ENCODE data around the gene UBASH3A. TPM values are rescaled to one million over a fixed set of nuclear protein-coding genes. Genes with fewer than 3 reads are reported as not detected.

The UBASH3A gene
- total RNA-seq, 1 donor from 2014 or later, result 76.0 TPM

DNA sequence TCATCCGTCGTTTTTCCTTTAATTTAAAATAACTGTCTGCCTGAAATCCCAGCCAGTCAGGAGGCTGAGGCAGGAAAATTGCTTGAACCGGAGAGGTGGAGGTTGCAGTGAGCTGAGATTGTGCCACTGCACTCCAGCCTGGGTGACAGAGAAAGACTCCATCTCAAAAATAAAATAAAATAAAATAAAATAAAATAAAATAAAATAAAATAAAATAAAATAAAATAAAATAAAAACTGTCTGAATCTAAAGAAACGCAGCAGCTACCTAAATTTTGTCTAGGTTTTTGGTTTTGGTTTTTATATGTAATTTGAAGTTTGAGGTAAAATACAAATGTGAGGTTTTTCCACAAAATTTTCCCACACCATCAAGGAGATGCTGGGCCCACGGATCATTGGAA is 5.0 kb downstream of the UBASH3A start:
- intact Hi-C loops (cut with micrococcal nuclease), result loop anchor here (10.0 kb wide), 1 partner anchor 984 kb away; the partner anchor contains the start of gene MX1

DNA sequence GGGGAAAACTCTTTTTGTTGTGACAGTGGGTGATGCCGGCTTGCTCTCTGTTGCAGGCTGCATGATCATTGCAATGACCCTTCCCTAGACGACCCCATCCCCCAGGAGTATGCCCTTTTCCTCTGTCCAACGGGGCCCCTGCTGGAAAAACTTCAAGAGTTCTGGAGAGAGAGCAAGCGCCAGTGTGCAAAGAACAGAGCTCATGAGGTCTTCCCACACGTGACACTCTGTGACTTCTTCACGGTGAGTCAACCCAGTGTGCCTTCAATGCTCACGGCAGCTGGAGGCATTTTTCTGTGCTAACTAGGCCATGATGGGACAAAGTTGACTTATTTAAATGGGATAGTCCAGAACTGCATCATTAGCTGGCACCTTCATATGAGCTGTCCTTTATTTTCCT is 5.7 kb downstream of the UBASH3A start:
- intact Hi-C loops (cut with micrococcal nuclease), result loop anchor here (10.0 kb wide), 1 partner anchor 985 kb away; the partner anchor contains the start of gene MX1

DNA sequence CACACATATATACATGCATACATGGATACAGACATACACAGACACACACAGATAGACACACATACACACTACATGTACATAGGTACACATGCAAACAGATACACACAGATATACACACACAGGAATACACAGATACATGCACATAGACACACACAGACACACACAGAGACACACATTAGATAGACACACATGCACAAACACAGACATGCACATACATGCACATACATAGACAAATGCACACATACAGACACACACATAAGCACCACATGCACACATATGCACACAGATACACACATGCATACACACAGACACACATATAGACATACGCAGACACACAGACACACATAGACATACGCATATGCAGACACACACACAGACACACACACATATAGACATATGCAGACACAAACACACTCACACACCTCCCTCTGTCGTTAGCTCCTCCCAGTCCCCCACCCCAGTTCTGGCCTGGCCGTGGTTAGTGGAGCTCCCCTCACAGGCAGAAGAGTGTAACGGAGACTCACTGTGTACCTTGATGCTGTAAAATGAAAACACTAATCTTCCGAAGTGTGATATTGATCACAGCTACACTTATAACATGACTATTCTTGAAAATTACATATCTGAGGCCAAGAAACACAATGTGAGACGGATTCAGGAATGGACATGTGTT is 7.6 kb downstream of the UBASH3A start:
- intact Hi-C loops (cut with micrococcal nuclease), result no loop called here

DNA sequence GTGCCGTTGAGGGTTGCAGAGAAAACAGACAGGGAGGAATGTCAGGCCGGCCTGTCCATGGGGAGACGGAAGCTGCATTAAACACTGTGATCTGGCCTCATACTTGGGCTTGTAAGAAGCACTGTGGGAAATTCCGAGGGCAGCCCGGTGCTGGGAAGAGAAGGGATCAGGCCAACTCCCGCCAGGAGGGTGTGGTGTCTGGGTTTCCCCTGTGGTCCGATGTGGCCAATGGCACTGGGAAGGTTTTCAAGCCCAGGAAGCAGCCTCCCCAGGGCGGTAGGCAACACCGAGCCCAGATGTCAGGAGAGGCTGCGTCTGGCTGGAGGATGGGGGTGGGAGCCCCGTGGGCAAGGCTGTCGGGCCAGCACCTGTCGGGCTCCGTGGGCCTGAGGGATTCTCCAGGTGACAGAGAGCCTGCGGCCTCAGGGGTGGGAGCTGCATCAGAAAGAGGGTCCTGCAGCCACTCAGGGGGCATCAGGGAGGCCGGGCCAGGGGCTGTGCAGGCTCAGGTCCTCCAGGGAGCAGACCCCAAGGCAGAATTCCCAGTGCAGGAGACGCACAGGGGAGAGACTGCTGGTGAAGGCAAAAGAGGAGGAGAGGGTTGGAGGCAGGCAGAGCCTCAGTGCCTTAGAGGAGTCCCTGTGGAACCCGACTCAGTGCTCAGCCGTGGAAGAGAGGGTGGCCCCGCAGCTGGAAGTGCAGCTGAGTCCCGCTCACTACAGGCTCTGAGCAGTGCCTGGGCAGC is 8.4 kb downstream of the UBASH3A start:
- intact Hi-C loops (cut with micrococcal nuclease), result no loop called here

DNA sequence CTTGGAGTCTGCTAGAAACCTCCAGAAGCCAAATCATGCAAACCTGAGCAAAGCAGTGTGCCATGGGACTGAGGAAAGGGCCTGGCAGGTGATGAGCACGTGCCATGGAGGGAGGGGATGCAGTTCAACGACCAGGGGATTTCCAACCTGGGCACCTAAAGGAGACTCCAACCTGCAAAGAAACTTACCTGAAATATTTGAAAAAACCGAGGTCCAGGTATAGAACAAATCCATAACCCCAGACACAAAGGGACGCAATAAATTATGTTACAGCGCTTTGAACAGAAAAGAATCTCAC is 8.9 kb downstream of the UBASH3A start:
- intact Hi-C loops (cut with micrococcal nuclease), result no loop called here

DNA sequence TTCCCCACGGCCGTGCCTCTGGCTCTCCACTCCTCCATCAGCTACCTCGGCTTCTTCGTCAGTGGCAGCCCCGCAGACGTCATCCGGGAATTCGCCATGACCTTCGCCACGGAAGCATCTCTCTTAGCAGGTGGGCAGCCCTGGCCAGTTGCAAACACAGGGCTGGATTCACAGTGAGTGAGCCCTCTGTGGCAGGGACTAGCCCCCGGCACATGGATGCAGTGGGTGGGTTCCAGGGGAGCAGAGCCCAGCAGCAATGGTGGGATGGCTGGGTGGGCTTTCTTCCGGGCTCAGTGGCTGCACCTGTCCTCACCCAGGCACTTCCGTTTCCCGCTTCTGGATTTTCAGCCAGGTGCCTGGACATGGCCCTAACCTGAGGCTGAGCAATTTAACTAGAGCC is 9.4 kb downstream of the UBASH3A start:
- intact Hi-C loops (cut with micrococcal nuclease), result no loop called here

DNA sequence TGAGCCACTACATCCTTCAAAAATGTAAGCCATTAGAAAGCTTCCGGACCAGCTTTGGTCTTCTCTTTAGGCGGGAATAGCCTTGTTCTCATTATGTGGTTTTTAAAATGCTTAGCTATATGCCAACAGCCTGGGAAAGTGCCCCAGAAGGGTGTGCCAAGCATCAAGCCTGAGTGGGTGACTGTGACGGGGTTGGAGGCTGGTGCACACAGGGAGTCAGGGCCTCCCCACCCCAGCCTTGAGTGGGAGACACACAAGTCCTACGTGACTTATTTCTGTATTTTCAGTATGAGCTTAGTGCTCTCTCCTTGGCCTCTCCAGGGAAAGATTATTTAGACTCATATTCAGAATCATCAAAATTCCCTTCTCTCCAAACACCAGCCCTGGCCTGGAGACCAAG is 9.8 kb downstream of the UBASH3A start:
- intact Hi-C loops (cut with micrococcal nuclease), result no loop called here

DNA sequence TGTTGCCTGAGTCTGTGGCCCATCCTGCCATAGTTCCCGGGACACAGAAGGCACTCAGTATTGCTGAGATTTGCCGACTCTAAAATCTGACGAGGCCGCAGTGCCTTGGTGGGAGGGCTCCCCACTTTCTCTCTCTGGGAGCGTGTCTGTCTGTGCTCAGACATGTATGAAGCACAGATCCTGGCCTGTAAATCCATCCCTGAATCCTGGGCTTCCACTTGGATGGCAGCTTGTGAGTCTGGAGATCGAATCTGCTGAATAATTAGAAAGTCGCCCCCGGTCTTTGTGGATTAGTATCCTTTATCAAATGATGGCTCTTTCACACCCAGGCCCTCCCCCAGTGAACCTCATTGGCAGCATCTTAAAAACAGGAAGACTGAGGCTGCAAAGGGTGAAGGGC is 10.4 kb downstream of the UBASH3A start:
- intact Hi-C loops (cut with micrococcal nuclease), result loop anchor here (2.0 kb wide), 2 partner anchors 37 to 225 kb away; no protein-coding TSS in a partner anchor

DNA sequence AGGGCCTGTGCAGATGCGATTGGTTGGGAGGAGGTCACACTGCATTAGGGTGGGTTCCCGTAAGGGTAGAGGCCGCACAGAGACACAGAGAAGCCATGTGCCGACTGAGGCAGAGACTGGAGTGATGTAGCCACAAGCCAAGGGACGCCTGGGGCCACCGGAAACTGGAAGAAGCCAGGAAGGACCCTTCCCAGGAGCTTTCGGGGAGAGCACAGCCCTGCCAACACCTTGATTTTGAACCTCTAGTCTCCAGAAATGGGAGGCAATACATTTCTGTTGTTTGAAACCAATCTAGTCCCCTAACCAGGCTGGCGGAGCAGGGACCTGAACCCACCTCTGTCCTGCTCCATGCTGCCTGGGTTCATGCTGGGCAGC is 10.8 kb downstream of the UBASH3A start:
- intact Hi-C loops (cut with micrococcal nuclease), result loop anchor here (2.0 kb wide), 2 partner anchors 36 to 226 kb away; no protein-coding TSS in a partner anchor

DNA sequence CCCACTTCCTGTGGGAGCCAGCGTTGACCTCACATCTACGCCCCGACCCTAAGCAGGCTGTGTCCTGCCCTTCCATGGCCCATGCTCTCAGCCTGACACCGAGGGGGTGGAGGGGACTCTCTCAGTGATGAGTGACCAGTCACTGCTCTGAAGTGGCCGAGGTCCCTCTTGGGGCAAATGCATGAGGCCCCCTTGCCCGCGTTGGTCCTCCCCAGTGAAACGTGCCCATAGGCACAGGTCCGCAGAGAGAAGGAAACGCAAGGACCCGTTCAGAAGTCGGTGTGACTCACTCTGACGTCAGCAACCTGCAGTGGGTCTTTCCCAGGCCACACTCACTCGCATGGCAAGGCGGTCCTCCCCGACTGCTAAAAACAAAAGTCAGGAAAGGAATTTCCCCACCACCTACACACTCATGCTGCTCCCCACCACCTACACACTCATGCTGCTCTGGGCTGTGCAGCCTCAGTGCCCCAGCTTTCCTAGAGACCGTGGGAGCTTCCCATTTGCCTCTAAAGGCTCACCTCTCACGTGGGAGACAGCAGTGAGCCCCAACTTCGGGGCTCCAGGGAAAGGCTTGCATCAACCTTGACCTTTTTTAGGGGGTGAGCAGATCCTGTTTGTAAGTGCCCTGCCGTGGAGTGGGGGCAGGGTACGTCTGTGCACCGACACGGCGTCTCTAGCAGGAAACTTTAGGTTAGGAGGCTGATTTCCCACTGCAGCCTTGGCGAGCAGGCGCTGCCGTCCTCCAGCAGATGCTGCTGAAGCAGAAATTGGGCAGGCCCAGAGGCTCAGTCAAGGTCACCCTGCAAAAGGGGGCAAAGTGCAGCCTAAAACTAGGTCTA is 11.4 kb downstream of the UBASH3A start:
- intact Hi-C loops (cut with micrococcal nuclease), result loop anchor here (1.0 to 2.0 kb wide), 6 partner anchors 8 to 1053 kb away; partner anchors contain the start of gene MX2

DNA sequence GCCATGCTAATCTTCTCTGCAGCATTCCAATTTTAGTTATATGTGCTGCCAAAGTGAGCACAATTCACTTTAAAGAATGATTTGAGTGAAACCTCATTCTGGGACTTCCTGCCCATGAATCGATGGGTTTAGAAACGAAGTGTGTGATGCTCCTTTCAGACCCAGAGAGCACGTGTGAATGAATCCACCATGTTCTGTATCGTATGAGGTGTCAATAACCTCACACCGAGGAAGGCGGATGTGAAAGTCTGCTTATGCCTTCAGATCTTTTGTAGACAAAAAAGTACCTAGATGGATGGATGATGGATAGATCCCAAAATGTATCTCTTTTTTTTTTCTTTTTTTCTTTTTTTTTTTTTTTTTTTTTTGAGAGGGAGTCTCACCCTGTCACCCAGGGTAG is 13.8 kb downstream of the UBASH3A start:
- intact Hi-C loops (cut with micrococcal nuclease), result no loop called here

DNA sequence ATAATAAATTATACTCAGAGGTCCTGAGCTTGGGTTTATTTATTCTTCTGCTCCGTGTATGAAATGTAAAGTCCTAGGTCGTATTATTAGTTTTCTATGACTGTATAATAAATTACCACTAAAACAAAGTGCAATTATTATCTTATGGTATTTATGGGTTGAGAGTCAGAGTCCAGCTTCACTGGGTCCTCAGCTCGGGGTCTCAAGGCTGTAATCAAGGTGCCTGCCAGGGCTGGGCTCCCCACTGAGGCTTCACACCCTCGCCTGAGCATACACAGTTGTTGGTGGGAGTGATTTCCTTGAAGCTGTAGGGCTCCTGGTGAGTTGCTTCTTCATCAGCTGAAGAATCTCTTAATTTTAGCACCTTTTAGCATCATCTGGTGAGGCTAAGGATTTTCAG is 15.2 kb downstream of the UBASH3A start:
- intact Hi-C loops (cut with micrococcal nuclease), result no loop called here

DNA sequence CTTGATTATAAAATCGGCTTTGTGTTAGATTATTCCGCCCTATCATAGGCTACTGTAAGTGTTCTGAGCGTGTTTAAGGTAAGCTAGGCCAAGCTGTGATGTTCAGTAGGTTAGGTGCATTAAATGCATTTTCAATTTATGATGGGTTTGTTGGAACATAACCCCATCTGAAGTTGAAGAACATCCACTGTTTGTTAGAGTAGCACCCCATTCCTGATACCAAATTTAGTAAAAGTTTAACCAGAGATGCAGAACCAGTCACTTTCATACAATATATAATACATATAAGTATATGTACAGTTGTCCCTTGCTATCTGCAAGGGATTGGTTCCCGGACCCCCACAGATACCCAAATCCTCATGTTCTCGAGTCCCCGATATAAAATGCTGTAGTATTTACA is 16.1 kb downstream of the UBASH3A start:
- intact Hi-C loops (cut with micrococcal nuclease), result no loop called here

DNA sequence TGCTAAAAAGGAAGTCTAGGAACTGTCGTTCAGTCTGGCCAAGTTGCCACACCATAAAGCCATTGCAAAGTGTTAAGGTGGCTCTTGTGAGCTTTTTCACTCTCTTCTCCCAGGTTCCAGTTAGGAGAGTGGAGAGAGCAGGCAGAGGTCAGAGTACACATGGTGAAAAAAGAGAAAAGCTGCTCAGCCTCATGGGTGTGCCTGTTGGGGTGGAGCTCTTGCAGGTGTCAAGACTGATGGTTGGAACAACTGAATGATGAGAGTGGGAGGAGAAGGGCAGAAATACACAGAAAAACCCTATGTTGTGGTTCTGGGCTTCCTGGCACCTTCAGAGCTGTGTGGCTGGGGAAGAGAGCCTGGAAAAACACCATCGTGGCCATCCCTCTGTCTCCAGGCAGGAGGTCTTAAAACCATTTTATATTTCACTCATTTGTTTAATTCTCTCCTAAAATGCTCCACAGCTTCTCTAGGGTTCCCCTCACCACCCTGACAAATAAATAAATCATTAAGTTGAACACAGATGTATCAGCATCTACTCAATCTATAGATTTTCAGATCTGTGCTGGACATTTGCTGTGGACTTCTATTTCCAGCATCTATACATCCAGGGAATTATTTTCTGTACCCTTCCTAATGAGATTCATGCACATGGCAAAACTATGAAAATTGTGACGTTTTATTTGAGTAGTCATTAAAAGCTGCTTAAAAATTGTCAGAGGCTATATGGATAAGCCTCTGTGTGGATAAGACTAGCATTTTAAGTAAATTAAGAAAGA is 17.5 kb downstream of the UBASH3A start:
- intact Hi-C loops (cut with micrococcal nuclease), result no loop called here

DNA sequence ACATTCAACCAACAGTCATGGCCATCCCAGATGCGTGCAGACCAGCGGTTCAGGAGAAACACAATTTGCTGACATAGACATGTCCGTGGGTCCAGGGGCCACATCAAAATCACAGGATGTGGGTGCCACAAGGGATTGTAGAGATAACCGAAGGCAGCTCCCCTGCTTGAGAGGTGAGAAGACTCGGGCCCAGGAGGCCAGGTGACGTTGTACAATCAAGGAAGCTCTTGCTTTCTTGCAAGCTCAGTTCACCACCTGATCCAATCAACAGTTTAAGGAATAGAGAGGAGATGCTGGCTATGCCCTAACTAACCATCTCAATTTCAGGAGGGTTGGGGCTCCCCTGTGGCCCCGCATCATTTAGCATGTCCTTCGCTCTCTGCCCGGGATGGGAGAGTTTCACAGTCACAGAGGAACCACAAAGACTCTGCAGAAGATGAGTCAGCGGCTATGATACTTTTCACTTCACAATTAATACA is 19.5 kb downstream of the UBASH3A start:
- intact Hi-C loops (cut with micrococcal nuclease), result loop anchor here (1.0 kb wide), 1 partner anchor 8 kb away; no protein-coding TSS in a partner anchor

DNA sequence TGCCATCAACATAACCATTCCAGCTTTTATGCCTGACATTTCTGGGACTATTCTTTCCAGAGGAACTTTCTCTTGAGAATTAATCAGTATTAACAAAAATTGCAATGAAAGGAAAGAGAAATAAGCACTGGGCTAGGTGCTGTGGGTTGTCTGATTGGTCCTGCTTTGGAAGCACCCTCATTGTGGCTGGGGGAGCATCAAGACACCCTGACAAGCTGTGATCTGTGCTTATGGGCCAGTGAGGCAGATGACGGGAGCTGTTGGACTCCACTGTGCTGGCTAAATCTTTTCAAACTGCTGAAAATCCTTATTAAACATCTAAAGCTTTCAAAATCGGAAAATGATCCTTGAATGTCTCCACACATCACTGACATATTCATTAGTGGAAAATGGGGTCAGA is 20.0 kb downstream of the UBASH3A start:
- intact Hi-C loops (cut with micrococcal nuclease), result loop anchor here (1.0 to 2.0 kb wide), 3 partner anchors 8 to 235 kb away; no protein-coding TSS in a partner anchor

DNA sequence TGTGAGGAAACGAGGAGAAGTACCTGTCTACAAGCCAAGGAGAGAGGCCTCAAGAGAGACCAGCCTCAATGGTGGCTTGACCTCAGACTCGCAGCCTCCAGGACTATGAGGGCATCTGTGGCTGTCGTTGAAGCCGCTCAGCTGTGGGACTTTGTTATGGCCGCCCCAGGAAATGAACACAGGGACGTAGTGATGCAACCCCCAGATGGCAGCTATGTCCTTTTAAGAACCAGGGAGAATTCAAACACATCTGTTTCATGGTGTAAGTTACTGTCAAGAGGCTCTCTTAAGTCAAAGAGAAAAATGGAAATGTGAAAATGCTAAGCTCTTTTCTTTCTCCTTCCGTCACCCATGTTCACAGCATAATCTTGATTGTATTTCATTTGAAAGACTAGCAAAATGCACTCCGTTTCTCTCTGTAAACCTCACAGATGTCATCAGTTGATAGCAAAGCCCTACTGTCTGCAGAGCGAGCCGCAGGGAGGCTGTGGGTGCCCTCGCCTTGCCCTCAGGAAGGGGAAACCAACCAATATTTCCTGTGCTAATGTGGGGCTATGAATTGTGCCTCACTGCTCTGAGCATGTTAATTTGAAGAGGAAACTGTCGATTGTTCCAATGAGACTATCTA is 21.3 kb downstream of the UBASH3A start:
- intact Hi-C loops (cut with micrococcal nuclease), result loop anchor here (1.0 to 5.0 kb wide), 6 partner anchors 22 to 236 kb away; partner anchors contain the start of gene UBASH3A

DNA sequence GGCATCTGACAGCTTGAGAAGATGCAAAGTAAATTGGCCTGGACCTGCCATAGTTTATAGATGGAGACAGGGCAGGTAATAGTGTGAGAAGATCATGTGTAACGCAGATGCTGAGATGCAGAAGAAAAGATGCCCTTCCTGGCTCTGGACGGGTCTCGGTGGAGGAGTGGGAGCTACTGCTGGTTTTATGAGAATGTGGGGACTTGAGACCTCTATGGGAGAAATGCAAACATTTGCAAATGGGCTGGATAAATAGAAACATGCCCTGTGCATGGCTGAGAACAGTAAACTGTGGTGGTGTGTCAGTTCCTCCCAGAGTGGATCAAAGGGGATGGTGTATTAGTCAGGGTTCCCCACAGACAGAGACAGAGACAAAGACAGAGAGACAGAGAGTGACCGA is 21.9 kb downstream of the UBASH3A start:
- intact Hi-C loops (cut with micrococcal nuclease), result loop anchor here (1.0 to 5.0 kb wide), 6 partner anchors 22 to 237 kb away; partner anchors contain the start of gene UBASH3A

DNA sequence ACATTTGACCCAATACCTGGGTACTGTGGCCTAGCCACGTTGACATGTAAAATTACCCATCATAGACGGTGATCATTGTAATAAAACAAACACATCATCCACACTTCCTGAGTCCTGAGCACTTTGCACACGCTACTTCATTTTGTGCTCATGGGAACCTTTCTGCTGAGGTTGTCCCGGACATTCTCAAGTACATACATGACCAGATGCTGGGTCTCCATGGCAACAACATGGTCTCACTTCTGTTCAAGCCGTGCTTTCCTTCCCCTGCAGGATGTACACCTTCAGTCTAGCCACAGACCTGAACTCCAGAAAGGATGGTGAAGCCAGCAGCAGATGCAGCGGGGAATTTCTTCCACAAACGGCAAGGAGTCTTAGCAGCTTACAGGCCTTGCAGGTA is 22.7 kb downstream of the UBASH3A start:
- intact Hi-C loops (cut with micrococcal nuclease), result loop anchor here (5.0 kb wide), 1 partner anchor 34 kb away; no protein-coding TSS in a partner anchor

DNA sequence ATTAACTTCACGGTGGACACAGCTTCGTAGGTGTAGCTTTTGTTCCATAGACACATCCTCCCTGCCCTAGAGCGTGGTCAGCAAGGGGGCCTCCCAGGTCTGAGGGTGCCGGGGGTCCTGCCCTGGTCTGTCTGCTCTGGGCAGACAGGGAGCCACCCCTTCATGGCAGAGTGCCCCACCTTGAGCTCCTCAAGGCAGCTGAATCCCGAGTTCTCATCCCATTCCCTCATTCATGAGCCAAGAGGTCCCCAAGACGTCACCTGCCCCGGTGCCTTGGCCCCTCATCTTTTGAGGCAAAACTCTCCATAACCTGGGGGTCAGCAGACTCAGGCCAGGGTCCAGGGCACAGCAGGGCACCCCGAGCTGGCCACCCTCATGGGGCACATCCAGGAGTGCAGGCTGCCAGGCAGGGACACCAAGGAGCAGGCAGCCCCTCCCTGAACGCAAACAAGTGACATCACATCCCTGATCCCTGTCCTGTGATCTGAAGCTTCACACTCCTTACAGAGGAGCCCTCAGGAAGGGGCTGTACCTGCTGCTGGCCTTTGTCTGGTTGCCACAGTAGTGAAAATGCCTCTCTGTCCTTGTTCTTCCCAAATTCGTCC is 23.3 kb downstream of the UBASH3A start:
- intact Hi-C loops (cut with micrococcal nuclease), result loop anchor here (5.0 kb wide), 1 partner anchor 35 kb away; no protein-coding TSS in a partner anchor

Data from T-helper 1 cell treated with Interleukin-12 subunit alpha and Interleukin-12 subunit beta and Interleukin-4 antibody, amounts not matched to agents 30 ng/mL and 1 ng/mL, for 36 hours (primary cell).